Hepatic stellate cell (primary cell): ENCODE data around the gene PTPN14.
A peak's percentile ranks its signal among the peaks of the same experiment; 100 is the strongest.

Source experiments
- DNase-seq: peaks from one replicate; pipeline ENCODE4 v3.0.0; 2011; ENCODE audit warnings: low spot score

PTPN14 gene

GRCh38 chr1:214306269-214306668 lies 245.1 kb downstream of the PTPN14 start:
- DNase-seq: no peak

- no peak for DNase-seq
Observed at GRCh38 chr1:214305164-214305751, 246.1 kb downstream of the PTPN14 start.

- DNase-seq: peak; percentile 45
Observed at GRCh38 chr1:214303141-214303930, 248.1 kb downstream of the PTPN14 start.

GRCh38 chr1:214301526-214301925 lies 249.9 kb downstream of the PTPN14 start:
- DNase-seq: no peak

- DNase-seq: no peak
Observed at GRCh38 chr1:214300149-214300780, 251.1 kb downstream of the PTPN14 start.
